ENCODE measurements around the gene DUSP6. TPM values are rescaled to one million over a fixed set of nuclear protein-coding genes. Genes with fewer than 3 reads are reported as not detected.

The DUSP6 gene
- total and polyA plus RNA-seq, 2 of the 8 experiments (the other 6 are each of a cell fraction or from before 2014, with no cell fraction given) = 99.3 to 179 TPM

- TF ChIP-seq TEAD4 (IDR thresholded peaks at IDR 0.05; ENCODE audit: low read depth, low read length) (no peak), SAP30 (IDR thresholded peaks at IDR 0.05; ENCODE audit: insufficient read depth, insufficient replicate concordance, low read length) (no peak), RAD21 (IDR thresholded peaks at IDR 0.05 in 1 of 2, conservative IDR thresholded peaks at IDR 0.05 in 1 of 2; ENCODE audit: low read depth in 2 of 2, low read length in 2 of 2) (no peak), CHD1 (IDR thresholded peaks at IDR 0.05; ENCODE audit: low read depth, low read length) (no peak), FOSL1 (IDR thresholded peaks at IDR 0.05; ENCODE audit: insufficient read depth, low read depth, low read length) (no peak)
Observed at GRCh38 chr12:89307474-89308253, 44.6 kb downstream of the DUSP6 start (continued).
